NCI-H2196 treated with DMSO at 0.1 percent for 48 hours (cell line): ENCODE data around the gene GRIN2A.
"Not testable (repeated sequence)": the region's sequence is repeated elsewhere in the genome, so short reads cannot be mapped to it uniquely, and the experiment has no call there.

Experiments
- DNase-seq: peaks from one replicate; lab custom pipeline; 2025; ENCODE audit not compliant: unreplicated experiment; lab: John Stamatoyannopoulos, UW

Gene GRIN2A

GRCh38 chr16:9932000-9932399 lies 250.2 kb downstream of the GRIN2A start:
- no peak for DNase-seq

GRCh38 chr16:9929836-9930235 lies 252.4 kb downstream of the GRIN2A start:
- no peak for DNase-seq

- no peak for DNase-seq
Observed at GRCh38 chr16:9929313-9929712, 252.9 kb downstream of the GRIN2A start.

- DNase-seq = no peak
Observed at GRCh38 chr16:9922441-9922840, 259.8 kb downstream of the GRIN2A start.

- no peak for DNase-seq
Observed at GRCh38 chr16:9921997-9922396, 260.2 kb downstream of the GRIN2A start.

GRCh38 chr16:9919460-9919859 lies 262.8 kb downstream of the GRIN2A start:
- no peak for DNase-seq

GRCh38 chr16:9917691-9918090 lies 264.5 kb downstream of the GRIN2A start:
- no peak for DNase-seq

GRCh38 chr16:9913604-9914326 lies 268.5 kb downstream of the GRIN2A start:
- no peak for DNase-seq

- no peak for DNase-seq
Observed at GRCh38 chr16:9911989-9912388, 270.2 kb downstream of the GRIN2A start.

- no peak for DNase-seq
Observed at GRCh38 chr16:9911231-9911630, 271.0 kb downstream of the GRIN2A start.

- DNase-seq = no peak
Observed at GRCh38 chr16:9909072-9909825, 273.0 kb downstream of the GRIN2A start.

- no peak for DNase-seq
Observed at GRCh38 chr16:9908613-9909012, 273.6 kb downstream of the GRIN2A start.

GRCh38 chr16:9907752-9908151 lies 274.5 kb downstream of the GRIN2A start:
- DNase-seq = no peak

- no peak for DNase-seq
Observed at GRCh38 chr16:9906218-9906617, 276.0 kb downstream of the GRIN2A start.

- no peak for DNase-seq
Observed at GRCh38 chr16:9904526-9904925, 277.7 kb downstream of the GRIN2A start.

GRCh38 chr16:9900576-9900975 lies 281.7 kb downstream of the GRIN2A start:
- DNase-seq = no peak

GRCh38 chr16:9898555-9898954 lies 283.7 kb downstream of the GRIN2A start:
- no peak for DNase-seq

- no peak for DNase-seq
Observed at GRCh38 chr16:9898124-9898523, 284.1 kb downstream of the GRIN2A start.

- no peak for DNase-seq
Observed at GRCh38 chr16:9895817-9896216, 286.4 kb downstream of the GRIN2A start.

GRCh38 chr16:9885876-9886275 lies 296.4 kb downstream of the GRIN2A start:
- no peak for DNase-seq

- DNase-seq = no peak
Observed at GRCh38 chr16:9885467-9885866, 296.8 kb downstream of the GRIN2A start.

- DNase-seq = not testable (repeated sequence)
Observed at GRCh38 chr16:9875981-9876380, 306.2 kb downstream of the GRIN2A start.

- DNase-seq = no peak
Observed at GRCh38 chr16:9874219-9874618, 308.0 kb downstream of the GRIN2A start.
